SKM-1 treated with dmso at 0.1 percent for 144 hours (cell line): ENCODE measurements around the gene CEACAM6.
"Not testable (repeated sequence)": the region's sequence is repeated elsewhere in the genome, so short reads cannot be mapped to it uniquely, and the experiment has no call there.

Source experiments
- DNase-seq: peaks from one replicate; lab custom pipeline; 2025; ENCODE audit not compliant: unreplicated experiment; lab: John Stamatoyannopoulos, UW

The CEACAM6 gene

GRCh38 chr19:41755328-41755913 lies at the start of gene CEACAM6:
CEACAM6 (plus strand) TSS chr19:41755530; CDS start chr19:41755639, 109 bp downstream.
- no peak for DNase-seq

GRCh38 chr19:41706741-41707501 lies 48.4 kb upstream of the CEACAM6 start:
- DNase-seq: peak; percentile 21

GRCh38 chr19:41707502-41707812 lies 47.9 kb upstream of the CEACAM6 start:
- DNase-seq: no peak

GRCh38 chr19:41707871-41708371 lies 47.4 kb upstream of the CEACAM6 start:
- DNase-seq: no peak

GRCh38 chr19:41708481-41708880 lies 46.8 kb upstream of the CEACAM6 start, which contains the start of gene CEACAM5:
CEACAM5 (plus strand) TSS chr19:41708626; CDS start chr19:41708732, 106 bp downstream.
- DNase-seq: no peak

GRCh38 chr19:41709516-41709915 lies 45.8 kb upstream of the CEACAM6 start:
- not testable (repeated sequence) for DNase-seq

- DNase-seq: no peak
Observed at GRCh38 chr19:41709951-41710645, 45.2 kb upstream of the CEACAM6 start.

GRCh38 chr19:41711376-41712261 lies 43.7 kb upstream of the CEACAM6 start:
- DNase-seq: no peak

GRCh38 chr19:41714598-41714997 lies 40.7 kb upstream of the CEACAM6 start:
- no peak for DNase-seq

- DNase-seq: no peak
Observed at GRCh38 chr19:41718761-41719160, 36.6 kb upstream of the CEACAM6 start.

GRCh38 chr19:41720103-41720502 lies 35.2 kb upstream of the CEACAM6 start:
- DNase-seq: no peak

- no peak for DNase-seq
Observed at GRCh38 chr19:41726493-41726892, 28.8 kb upstream of the CEACAM6 start.

GRCh38 chr19:41734156-41734555 lies 21.2 kb upstream of the CEACAM6 start:
- DNase-seq: no peak

- no peak for DNase-seq
Observed at GRCh38 chr19:41734585-41734984, 20.7 kb upstream of the CEACAM6 start.

GRCh38 chr19:41735071-41735600 lies 20.2 kb upstream of the CEACAM6 start:
- DNase-seq: no peak

GRCh38 chr19:41739361-41739760 lies 16.0 kb upstream of the CEACAM6 start:
- no peak for DNase-seq

- no peak for DNase-seq
Observed at GRCh38 chr19:41740415-41741243, 14.7 kb upstream of the CEACAM6 start.

- DNase-seq: no peak
Observed at GRCh38 chr19:41741244-41741554, 14.1 kb upstream of the CEACAM6 start.

- DNase-seq: peak; percentile 29
Observed at GRCh38 chr19:41744850-41745249, 10.5 kb upstream of the CEACAM6 start.

GRCh38 chr19:41745756-41746155 lies 9.6 kb upstream of the CEACAM6 start:
- peak; percentile 14 for DNase-seq
